HCT116 (cell line): Measurements from ENCODE around the gene CLCA2.

ENCODE experiments used
- ATF3 ChIP-seq: IDR thresholded peaks from 2 replicates; pipeline ENCODE4 v1.6.1; 2012
- CTCF ChIP-seq, 3 experiments: fragments of 200-600 bp in 1 of 3; sonication (generic) in 1 of 3; IDR thresholded peaks in 2 of 3; conservative IDR thresholded peaks in 1 of 3; 2 replicates each; pipeline ENCODE4 v1.5.1; 2012 to 2017; ENCODE audit warnings: low read depth in 2 of 3, low read length in 2 of 3, antibody characterized with exemption in 1 of 3, borderline replicate concordance in 1 of 3, control low read depth in 1 of 3, mild to moderate bottlenecking in 1 of 3, mixed read lengths in 1 of 3, mixed run types in 1 of 3, moderate library complexity in 1 of 3; ENCODE audit not compliant: insufficient read depth in 1 of 3
- EZH2 ChIP-seq: fragments of 200-600 bp; sonication (generic); IDR thresholded peaks from 2 replicates; pipeline ENCODE4 v1.6.1; 2017; ENCODE audit warnings: antibody characterized with exemption, mixed run types
- EZH2phosphoT487 ChIP-seq: fragments of 200-600 bp; IDR thresholded peaks from 2 replicates; pipeline ENCODE4 v1.6.1; 2018; ENCODE audit warnings: antibody characterized with exemption, borderline replicate concordance
- FOSL1 ChIP-seq: IDR thresholded peaks from 2 replicates; pipeline ENCODE4 v1.6.1; 2012; ENCODE audit warnings: low read depth
- MAX ChIP-seq: IDR thresholded peaks from 2 replicates; pipeline ENCODE4 v1.6.1; 2012
- POLR2A ChIP-seq: IDR thresholded peaks from 2 replicates; pipeline ENCODE4 v1.7.0; 2011; ENCODE audit warnings: borderline replicate concordance; ENCODE audit not compliant: insufficient read depth, insufficient read length; ENCODE audit errors: extremely low read depth
- POLR2AphosphoS5 ChIP-seq: IDR thresholded peaks from 2 replicates; pipeline ENCODE4 v1.6.1; 2011; ENCODE audit warnings: mild to moderate bottlenecking, low read depth, low read length, moderate library complexity
- RAD21 ChIP-seq: IDR thresholded peaks from 2 replicates; pipeline ENCODE4 v1.6.1; 2012; ENCODE audit warnings: low read depth, mild to moderate bottlenecking
- REST ChIP-seq: IDR thresholded peaks from 2 replicates; pipeline ENCODE4 v1.6.1; 2012; ENCODE audit warnings: low read depth
- SIN3A ChIP-seq: IDR thresholded peaks from 2 replicates; pipeline ENCODE4 v1.6.1; 2012; ENCODE audit warnings: low read depth
- SP1 ChIP-seq: IDR thresholded peaks from 2 replicates; pipeline ENCODE4 v1.6.1; 2012; ENCODE audit warnings: low read depth
- ZNF274 ChIP-seq: fragments of 200-500 bp; sonication (Bioruptor generic); IDR thresholded peaks from 2 replicates; pipeline ENCODE4 v1.6.1; 2014; ENCODE audit warnings: mild to moderate bottlenecking, low read depth, low read length, inconsistent platforms

GRCh38 chr1:86445919-86446318 lies 21.9 kb downstream of the CLCA2 start:
- no peak for TF ChIP-seq CTCF (IDR thresholded peaks at IDR 0.05 in 2 of 3, conservative IDR thresholded peaks at IDR 0.05 in 1 of 3; ENCODE audit: borderline replicate concordance in 1 of 3, insufficient read depth in 1 of 3, low read depth in 2 of 3, low read length in 2 of 3)
- TF ChIP-seq MAX = no peak
- TF ChIP-seq REST = no peak
- no peak for TF ChIP-seq POLR2A
- no peak for TF ChIP-seq ZNF274
- no peak for TF ChIP-seq SIN3A
- TF ChIP-seq EZH2phosphoT487 = no peak
- no peak for TF ChIP-seq RAD21
- TF ChIP-seq ATF3 = no peak
- no peak for TF ChIP-seq FOSL1
- no peak for TF ChIP-seq EZH2
- no peak for TF ChIP-seq POLR2AphosphoS5
- no peak for TF ChIP-seq SP1
